ENCODE data around the gene AK9.
A peak's percentile ranks its signal among the peaks of the same experiment; 100 is the strongest.

Gene AK9

GRCh38 chr6:109477184-109477583, 213.8 kb downstream of the AK9 start:
- DNase-seq (ENCODE audit: extremely low read depth, low read depth), result no peak
- peak overlapping the region; percentile 35; the same call in 1 of the 2 replicates for H3K4me3 ChIP-seq (replicated peaks; ENCODE audit: low read depth, low read length)
- no peak for TF ChIP-seq CTCF (IDR thresholded peaks at IDR 0.05; ENCODE audit: low read depth, low read length, missing control alignments)

- no peak for TF ChIP-seq CTCF (IDR thresholded peaks at IDR 0.05; ENCODE audit: low read depth, low read length, missing control alignments)
- no peak for DNase-seq (ENCODE audit: extremely low read depth, low read depth)
- H3K4me3 ChIP-seq (replicated peaks; ENCODE audit: low read depth, low read length), result no peak overlapping the region
Measured at GRCh38 chr6:109475625-109476024, 215.4 kb downstream of the AK9 start.

GRCh38 chr6:109474995-109475394, 216.0 kb downstream of the AK9 start:
- TF ChIP-seq CTCF (IDR thresholded peaks at IDR 0.05; ENCODE audit: low read depth, low read length, missing control alignments), result no peak
- DNase-seq (ENCODE audit: extremely low read depth, low read depth), result no peak
- no peak overlapping the region for H3K4me3 ChIP-seq (replicated peaks; ENCODE audit: low read depth, low read length)

- H3K4me3 ChIP-seq (replicated peaks; ENCODE audit: low read depth, low read length), result no peak overlapping the region
- no peak for TF ChIP-seq CTCF (IDR thresholded peaks at IDR 0.05; ENCODE audit: low read depth, low read length, missing control alignments)
- DNase-seq (ENCODE audit: extremely low read depth, low read depth), result no peak
Measured at GRCh38 chr6:109473120-109473519, 217.9 kb downstream of the AK9 start.

GRCh38 chr6:109472132-109472995, 218.6 kb downstream of the AK9 start:
- H3K4me3 ChIP-seq (replicated peaks; ENCODE audit: low read depth, low read length), result no peak overlapping the region
- TF ChIP-seq CTCF (IDR thresholded peaks at IDR 0.05; ENCODE audit: low read depth, low read length, missing control alignments), result no peak
- DNase-seq (ENCODE audit: extremely low read depth, low read depth), result no peak

GRCh38 chr6:109471105-109471810, 219.7 kb downstream of the AK9 start:
- DNase-seq (ENCODE audit: extremely low read depth, low read depth), result no peak
- no peak for TF ChIP-seq CTCF (IDR thresholded peaks at IDR 0.05; ENCODE audit: low read depth, low read length, missing control alignments)
- H3K4me3 ChIP-seq (replicated peaks; ENCODE audit: low read depth, low read length), result no peak overlapping the region
